ENCODE results near the gene PSMD13. TPM values are rescaled to one million over a fixed set of nuclear protein-coding genes. Genes with fewer than 3 reads are reported as not detected.

Gene PSMD13
- total RNA-seq, 1 experiment from 2014 or later = 179 TPM

- no TSS peak for BruUV-seq (replicated peaks)
- no peaks in the 10 kb centered on the region for H4K20me1 ChIP-seq (ENCODE audit: insufficient read depth)
- CTCF ChIA-PET = interaction anchor here (1.9 kb wide), 1 partner anchor 15 kb away, joined by 6 read pairs; no protein-coding TSS in a partner anchor
- POLR2A ChIA-PET = no interaction called here
- DNase-seq (ENCODE audit: low read depth, low spot score) (peak; percentile 73), ATAC-seq (peak; percentile 90)
- peak within 1 kb of the TSS; percentile 92 for H3K27ac ChIP-seq (ENCODE audit: low read depth, low read length)
- H3K4me2 ChIP-seq (ENCODE audit: low read length) = peak within 1 kb of the TSS; percentile 83
- H3K79me2 ChIP-seq (ENCODE audit: insufficient read depth, low read length) = peaks cover 50% of the 10 kb centered on the region
- peaks cover 6 to 20% of the 10 kb centered on the region in 2 experiments; a peak in 3 of 4 replicates for H3K4me1 ChIP-seq (ENCODE audit: control insufficient read depth in 1 of 2, insufficient read depth in 2 of 2, low read length in 2 of 2)
- intact Hi-C loops (cut with micrococcal nuclease) = loop anchor here (1.0 to 5.0 kb wide), 3 partner anchors 29 to 216 kb away; partner anchors contain the start of genes BET1L, PGGHG, PTDSS2 and RIC8A
- H3K27me3 ChIP-seq (ENCODE audit: insufficient read depth, low read length) = no peaks in the 10 kb centered on the region
- H3K9me3 ChIP-seq (ENCODE audit: control insufficient read depth in 1 of 2, insufficient read depth in 1 of 2, low read depth in 1 of 2, low read length in 2 of 2) = no peaks in the 10 kb centered on the region
- no peak within 1 kb of the TSS for H2AFZ ChIP-seq (ENCODE audit: low read depth, low read length, poor library complexity, severe bottlenecking)
- peaks cover 8 to 15% of the 10 kb centered on the region in 2 experiments; a peak in 3 of 4 replicates for H3K36me3 ChIP-seq (ENCODE audit: control insufficient read depth in 1 of 2, insufficient read depth in 2 of 2, low read length in 2 of 2)
- RAD21 ChIA-PET (ENCODE audit: low non-redundant PET in 1 of 2, low total read pairs in 2 of 2, uncharacterized antibody in 2 of 2, unreplicated experiment in 2 of 2) = no interaction called here
- H3K9me2 ChIP-seq (ENCODE audit: insufficient read depth) = no peaks in the 10 kb centered on the region
- H3K4me3 ChIP-seq (replicated peaks in 1 of 2; ENCODE audit: low read depth in 1 of 2, low read length in 2 of 2) = peak within 1 kb of the TSS; percentile 76 to 94
- peak within 1 kb of the TSS; percentile 82 for H3K9ac ChIP-seq (ENCODE audit: low read length)
- no peak for TF ChIP-seq RAD21 (IDR thresholded peaks at IDR 0.05; ENCODE audit: low read depth)
- TF ChIP-seq EGR1 (IDR thresholded peaks at IDR 0.05; ENCODE audit: low read depth) = peak; percentile 89
- TF ChIP-seq, protein P1, sequence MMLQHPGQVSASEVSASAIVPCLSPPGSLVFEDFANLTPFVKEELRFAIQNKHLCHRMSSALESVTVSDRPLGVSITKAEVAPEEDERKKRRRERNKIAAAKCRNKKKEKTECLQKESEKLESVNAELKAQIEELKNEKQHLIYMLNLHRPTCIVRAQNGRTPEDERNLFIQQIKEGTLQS (IDR thresholded peaks at IDR 0.05) = no peak
- no peak for TF ChIP-seq FOSL1 (IDR thresholded peaks at IDR 0.05; ENCODE audit: low read depth)
- TF ChIP-seq SRF (IDR thresholded peaks at IDR 0.05; ENCODE audit: low read depth) = no peak; the same call in 1 of the 2 replicates
- TF ChIP-seq ELF1 (IDR thresholded peaks at IDR 0.05; ENCODE audit: borderline replicate concordance, low read depth) = no peak
- TF ChIP-seq, protein P2, sequence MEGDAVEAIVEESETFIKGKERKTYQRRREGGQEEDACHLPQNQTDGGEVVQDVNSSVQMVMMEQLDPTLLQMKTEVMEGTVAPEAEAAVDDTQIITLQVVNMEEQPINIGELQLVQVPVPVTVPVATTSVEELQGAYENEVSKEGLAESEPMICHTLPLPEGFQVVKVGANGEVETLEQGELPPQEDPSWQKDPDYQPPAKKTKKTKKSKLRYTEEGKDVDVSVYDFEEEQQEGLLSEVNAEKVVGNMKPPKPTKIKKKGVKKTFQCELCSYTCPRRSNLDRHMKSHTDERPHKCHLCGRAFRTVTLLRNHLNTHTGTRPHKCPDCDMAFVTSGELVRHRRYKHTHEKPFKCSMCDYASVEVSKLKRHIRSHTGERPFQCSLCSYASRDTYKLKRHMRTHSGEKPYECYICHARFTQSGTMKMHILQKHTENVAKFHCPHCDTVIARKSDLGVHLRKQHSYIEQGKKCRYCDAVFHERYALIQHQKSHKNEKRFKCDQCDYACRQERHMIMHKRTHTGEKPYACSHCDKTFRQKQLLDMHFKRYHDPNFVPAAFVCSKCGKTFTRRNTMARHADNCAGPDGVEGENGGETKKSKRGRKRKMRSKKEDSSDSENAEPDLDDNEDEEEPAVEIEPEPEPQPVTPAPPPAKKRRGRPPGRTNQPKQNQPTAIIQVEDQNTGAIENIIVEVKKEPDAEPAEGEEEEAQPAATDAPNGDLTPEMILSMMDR (IDR thresholded peaks at IDR 0.05 in 2 of 3, conservative IDR thresholded peaks at IDR 0.05 in 1 of 3; ENCODE audit: borderline replicate concordance in 1 of 3, insufficient read depth in 1 of 3, low read depth in 2 of 3, low read length in 2 of 3) = 0 out of 6 replicates have a peak, but pooled peaks of 1 of the 3 experiments have one; percentile 6
- TF ChIP-seq JUND (IDR thresholded peaks at IDR 0.05) = no peak
- peak; percentile 71 for TF ChIP-seq YY1 (IDR thresholded peaks at IDR 0.05; ENCODE audit: extremely low read depth, insufficient replicate concordance, low read depth, low read length)
- no peak for TF ChIP-seq CBX3 (IDR thresholded peaks at IDR 0.05; ENCODE audit: low read depth)
- TF ChIP-seq SP1 (IDR thresholded peaks at IDR 0.05; ENCODE audit: low read depth) = peak; percentile 57
- TF ChIP-seq, protein P3, sequence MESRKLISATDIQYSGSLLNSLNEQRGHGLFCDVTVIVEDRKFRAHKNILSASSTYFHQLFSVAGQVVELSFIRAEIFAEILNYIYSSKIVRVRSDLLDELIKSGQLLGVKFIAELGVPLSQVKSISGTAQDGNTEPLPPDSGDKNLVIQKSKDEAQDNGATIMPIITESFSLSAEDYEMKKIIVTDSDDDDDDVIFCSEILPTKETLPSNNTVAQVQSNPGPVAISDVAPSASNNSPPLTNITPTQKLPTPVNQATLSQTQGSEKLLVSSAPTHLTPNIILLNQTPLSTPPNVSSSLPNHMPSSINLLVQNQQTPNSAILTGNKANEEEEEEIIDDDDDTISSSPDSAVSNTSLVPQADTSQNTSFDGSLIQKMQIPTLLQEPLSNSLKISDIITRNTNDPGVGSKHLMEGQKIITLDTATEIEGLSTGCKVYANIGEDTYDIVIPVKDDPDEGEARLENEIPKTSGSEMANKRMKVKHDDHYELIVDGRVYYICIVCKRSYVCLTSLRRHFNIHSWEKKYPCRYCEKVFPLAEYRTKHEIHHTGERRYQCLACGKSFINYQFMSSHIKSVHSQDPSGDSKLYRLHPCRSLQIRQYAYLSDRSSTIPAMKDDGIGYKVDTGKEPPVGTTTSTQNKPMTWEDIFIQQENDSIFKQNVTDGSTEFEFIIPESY (IDR thresholded peaks at IDR 0.05; ENCODE audit: extremely low read depth, insufficient replicate concordance, low read length) = no peak
- peak; percentile 65 for TF ChIP-seq POLR2A (IDR thresholded peaks at IDR 0.05; ENCODE audit: borderline replicate concordance, extremely low read depth, insufficient read depth, insufficient read length)
- TF ChIP-seq, protein P4, sequence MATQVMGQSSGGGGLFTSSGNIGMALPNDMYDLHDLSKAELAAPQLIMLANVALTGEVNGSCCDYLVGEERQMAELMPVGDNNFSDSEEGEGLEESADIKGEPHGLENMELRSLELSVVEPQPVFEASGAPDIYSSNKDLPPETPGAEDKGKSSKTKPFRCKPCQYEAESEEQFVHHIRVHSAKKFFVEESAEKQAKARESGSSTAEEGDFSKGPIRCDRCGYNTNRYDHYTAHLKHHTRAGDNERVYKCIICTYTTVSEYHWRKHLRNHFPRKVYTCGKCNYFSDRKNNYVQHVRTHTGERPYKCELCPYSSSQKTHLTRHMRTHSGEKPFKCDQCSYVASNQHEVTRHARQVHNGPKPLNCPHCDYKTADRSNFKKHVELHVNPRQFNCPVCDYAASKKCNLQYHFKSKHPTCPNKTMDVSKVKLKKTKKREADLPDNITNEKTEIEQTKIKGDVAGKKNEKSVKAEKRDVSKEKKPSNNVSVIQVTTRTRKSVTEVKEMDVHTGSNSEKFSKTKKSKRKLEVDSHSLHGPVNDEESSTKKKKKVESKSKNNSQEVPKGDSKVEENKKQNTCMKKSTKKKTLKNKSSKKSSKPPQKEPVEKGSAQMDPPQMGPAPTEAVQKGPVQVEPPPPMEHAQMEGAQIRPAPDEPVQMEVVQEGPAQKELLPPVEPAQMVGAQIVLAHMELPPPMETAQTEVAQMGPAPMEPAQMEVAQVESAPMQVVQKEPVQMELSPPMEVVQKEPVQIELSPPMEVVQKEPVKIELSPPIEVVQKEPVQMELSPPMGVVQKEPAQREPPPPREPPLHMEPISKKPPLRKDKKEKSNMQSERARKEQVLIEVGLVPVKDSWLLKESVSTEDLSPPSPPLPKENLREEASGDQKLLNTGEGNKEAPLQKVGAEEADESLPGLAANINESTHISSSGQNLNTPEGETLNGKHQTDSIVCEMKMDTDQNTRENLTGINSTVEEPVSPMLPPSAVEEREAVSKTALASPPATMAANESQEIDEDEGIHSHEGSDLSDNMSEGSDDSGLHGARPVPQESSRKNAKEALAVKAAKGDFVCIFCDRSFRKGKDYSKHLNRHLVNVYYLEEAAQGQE (IDR thresholded peaks at IDR 0.05; ENCODE audit: low read depth) = no peak
- TF ChIP-seq EZH2phosphoT487 (IDR thresholded peaks at IDR 0.05; ENCODE audit: borderline replicate concordance) = no peak
- TF ChIP-seq ZNF274 (IDR thresholded peaks at IDR 0.05; ENCODE audit: low read depth, low read length) = no peak
- no peak for TF ChIP-seq EZH2 (IDR thresholded peaks at IDR 0.05)
- TF ChIP-seq CEBPB (IDR thresholded peaks at IDR 0.05; ENCODE audit: low read depth) = no peak
- TF ChIP-seq POLR2AphosphoS5 (IDR thresholded peaks at IDR 0.05; ENCODE audit: low read depth, low read length) = peak; percentile 85
- TF ChIP-seq SIN3A (IDR thresholded peaks at IDR 0.05; ENCODE audit: low read depth) = peak; percentile 53
Observed at GRCh38 chr11:235997-236773, 591 bp upstream of the PSMD13 start, which contains the start of gene SIRT3. Gene SIRT3, minus strand, starts transcription at chr11:236342. Its CDS starts 14 bp downstream, at chr11:236328.

All from HCT116 (cell line).